Measurements from ENCODE around the gene TLCD5.

DNA sequence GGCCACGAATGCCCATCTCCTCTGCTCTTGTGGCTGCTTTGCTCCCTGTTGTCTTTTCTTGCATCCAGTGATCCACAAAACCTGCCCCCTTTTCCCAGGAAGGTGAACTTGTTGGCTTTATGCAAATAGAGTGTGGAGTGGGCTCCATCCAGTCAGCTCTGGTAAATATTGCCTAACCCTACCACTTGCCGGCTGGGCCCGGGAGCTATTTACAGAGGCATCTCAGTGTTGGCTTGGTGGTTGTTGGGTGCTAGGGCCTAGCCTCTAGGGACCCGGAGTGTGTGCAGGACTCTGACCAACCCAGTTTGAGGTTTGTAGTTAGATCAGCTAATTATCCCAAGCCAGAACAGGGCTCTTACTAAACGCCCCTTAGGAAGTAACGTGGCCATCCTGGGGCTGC is 40.8 kb upstream of the TLCD5 start:
- TF ChIP-seq, protein P1, sequence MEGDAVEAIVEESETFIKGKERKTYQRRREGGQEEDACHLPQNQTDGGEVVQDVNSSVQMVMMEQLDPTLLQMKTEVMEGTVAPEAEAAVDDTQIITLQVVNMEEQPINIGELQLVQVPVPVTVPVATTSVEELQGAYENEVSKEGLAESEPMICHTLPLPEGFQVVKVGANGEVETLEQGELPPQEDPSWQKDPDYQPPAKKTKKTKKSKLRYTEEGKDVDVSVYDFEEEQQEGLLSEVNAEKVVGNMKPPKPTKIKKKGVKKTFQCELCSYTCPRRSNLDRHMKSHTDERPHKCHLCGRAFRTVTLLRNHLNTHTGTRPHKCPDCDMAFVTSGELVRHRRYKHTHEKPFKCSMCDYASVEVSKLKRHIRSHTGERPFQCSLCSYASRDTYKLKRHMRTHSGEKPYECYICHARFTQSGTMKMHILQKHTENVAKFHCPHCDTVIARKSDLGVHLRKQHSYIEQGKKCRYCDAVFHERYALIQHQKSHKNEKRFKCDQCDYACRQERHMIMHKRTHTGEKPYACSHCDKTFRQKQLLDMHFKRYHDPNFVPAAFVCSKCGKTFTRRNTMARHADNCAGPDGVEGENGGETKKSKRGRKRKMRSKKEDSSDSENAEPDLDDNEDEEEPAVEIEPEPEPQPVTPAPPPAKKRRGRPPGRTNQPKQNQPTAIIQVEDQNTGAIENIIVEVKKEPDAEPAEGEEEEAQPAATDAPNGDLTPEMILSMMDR (conservative IDR thresholded peaks at IDR 0.05; ENCODE audit: low read depth, low read length), result no peak
- TF ChIP-seq EZH2 (IDR thresholded peaks at IDR 0.05; ENCODE audit: borderline replicate concordance, low read depth, low read length, poor library complexity, severe bottlenecking), result no peak
